Adrenal gland (tissue), 12 donors: ENCODE measurements around the gene KLF13. TPM values are rescaled to one million over a fixed set of nuclear protein-coding genes. Genes with fewer than 3 reads are reported as not detected.

Experiments
- DNase-seq, 7 donors: peaks; one replicate each; pipeline ENCODE4 v3.0.0-alpha.2; 2019 to 2020
- H3K27ac ChIP-seq, 5 donors: fragments of 200-600 bp; sonication (generic) in 4 of 5; 1 replicate in 3 of 5; 2 replicates in 2 of 5; pipeline versions ENCODE4 v1.5.1 to v1.8.0; 2016 to 2020; ENCODE audit warnings: mild to moderate bottlenecking in 1 of 5
- H3K27me3 ChIP-seq: fragments of 200-600 bp; 2 replicates; pipeline ENCODE4 v1.8.0; 2021
- H3K36me3 ChIP-seq, 2 donors: fragments of 200-600 bp; replicated peaks in 1 of 2; 1 replicate in 1 of 2; 2 replicates in 1 of 2; pipeline versions ENCODE4 v1.5.1 to v1.8.0; 2018 to 2022
- H3K4me1 ChIP-seq, 2 donors: fragments of 200-600 bp; replicated peaks in 1 of 2; 1 replicate in 1 of 2; 2 replicates in 1 of 2; pipeline versions ENCODE4 v1.5.1 to v1.8.0; 2018 to 2021
- H3K4me3 ChIP-seq, 4 donors: fragments of 200-600 bp; sonication (generic) in 3 of 4; one replicate each; pipeline ENCODE4 v1.5.1; 2016 to 2018
- H3K9me3 ChIP-seq, 3 donors: fragments of 200-600 bp; sonication (generic) in 1 of 3; replicated peaks in 1 of 3; 1 replicate in 2 of 3; 2 replicates in 1 of 3; pipeline versions ENCODE4 v1.5.1 to v1.8.0; 2016 to 2021
- CTCF ChIP-seq, 6 experiments: fragments of 450-650 bp in 4 of 6; fragments of 200-600 bp in 2 of 6; sonication (generic) in 1 of 6; IDR thresholded peaks; 1 replicate in 5 of 6; 2 replicates in 1 of 6; pipeline versions ENCODE4 v1.5.1 to v1.8.0; 2016 to 2021; ENCODE audit warnings: antibody characterized with exemption in 6 of 6, mild to moderate bottlenecking in 2 of 6, moderate library complexity in 1 of 6
- POLR2A ChIP-seq, 2 donors: fragments of 450-650 bp; IDR thresholded peaks; one replicate each; pipeline ENCODE4 v1.6.1; 2017; ENCODE audit warnings: antibody characterized with exemption in 2 of 2, mild to moderate bottlenecking in 2 of 2, moderate library complexity in 1 of 2
- WGBS, 4 donors: extraction: QIAGEN DNeasy Blood & Tissue Kit in 2 of 4; methylation state at CpG; one replicate each; pipeline versions ENCODE4 v1.1.5 to v1.1.7; 2013 to 2017; 5-methylcytosine and 5-hydroxymethylcytosine counted together
- intact Hi-C, 2 donors: fragments of 100-400 bp; cut with DNase I; formaldehyde crosslinking; loops; one replicate each; pipeline versions ENCODE4 v1.14.1 to v1.15.0; 2022 to 2023
- polyA plus RNA-seq, 3 donors: library from polyadenylated mRNA; stranded (reverse); fragments of 200-250 nt in 2 of 3; fragments of 350-450 nt in 1 of 3; fragmentation: Illumina TruSeq in 1 of 3; extraction: RNeasy Lipid Tissue Mini Kit (QIAGEN cat#74804) in 1 of 3; gene quantifications; one replicate each; pipeline ENCODE4 v1.2.3, GENCODE V29; 2013 to 2014
- total RNA-seq, 9 donors: library from RNA; depleted of rRNA in 4 of 9; stranded (reverse); fragments of >200 nt in 4 of 9; fragments of 120-200 nt in 1 of 9; fragmentation: NEBNext Ultra II Directional in 1 of 9; extraction: Animal tissue kit (Norgen Biotek cat#: 25700) in 1 of 9; gene quantifications; one replicate each; pipeline versions ENCODE4 v1.1.0 to v1.2.4, GENCODE V29; 2013 to 2023
- donor health status: healthy with polysubstance abuse.
- donor health status: Bipolar disorder and iron deficiency.
- donor health status: DM: yes; HTN: yes; CAD: no.
- donor health status: DM: no; HTN: no; CAD: no.
- donor health status: DM: no; HTN: no; CAD: no.
- donor health status: DM: yes; HTN: yes; CAD: no.

The KLF13 gene
- total and polyA plus RNA-seq, 12 donors: 8.4 to 65.9 (median 31.9) TPM

DNA sequence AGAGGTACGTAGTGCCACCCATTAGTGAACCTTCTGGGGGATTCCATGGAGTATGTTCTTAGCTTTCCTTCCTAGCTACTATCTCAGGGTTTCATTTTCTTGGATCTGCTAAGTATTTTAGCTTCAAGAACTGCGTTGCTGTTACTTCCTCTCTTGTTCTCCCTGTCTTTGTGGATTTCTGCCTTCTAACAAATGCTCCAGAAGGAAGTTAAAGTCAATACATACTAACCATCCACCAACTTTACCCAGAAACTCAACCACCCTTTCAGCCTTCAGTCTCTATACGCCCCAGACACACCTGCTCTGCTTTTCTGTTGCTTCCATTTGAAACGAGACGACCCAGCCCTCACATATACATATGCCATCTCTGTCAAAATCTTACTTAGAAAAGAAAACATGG lies 2.4 kb upstream of the KLF13 start:
- Histone ChIP-seq H3K4me1 (peaks cover 12 to 13% of the 10 kb centered on the region in 2 donors), H3K27ac (peak overlapping the region in 1 of 5 donors; percentile 6), H3K4me3 (no peak overlapping the region), H3K27me3 (no peaks in the 10 kb centered on the region), H3K9me3 (no peaks in the 10 kb centered on the region), H3K36me3 (no peaks in the 10 kb centered on the region)
- TF ChIP-seq CTCF (IDR thresholded peaks at IDR 0.05): no peak
- TF ChIP-seq POLR2A (IDR thresholded peaks at IDR 0.05): no peak
- no peak for DNase-seq
- 64 to 80% (median 69%) methylated on average over 4 to 5 of the region's 5 CpGs for WGBS, 4 donors
- intact Hi-C loops: loop anchor here in 1 of 2 donors (10.0 kb wide), 1 partner anchor 111 kb away; no protein-coding TSS in a partner anchor

GRCh38 chr15:31324806-31325594 lies 1.6 kb upstream of the KLF13 start:
- H3K4me3 ChIP-seq: peak overlapping the region in 3 of 4 donors; percentile 18 to 99 (median 90)
- no peaks in the 10 kb centered on the region for H3K9me3 ChIP-seq
- peak overlapping the region; percentile 73 to 100 (median 98) for H3K27ac ChIP-seq
- no peak for DNase-seq
- WGBS, 4 donors: 62 to 76% (median 65%) methylated on average over 16 to 23 of the region's 23 CpGs
- H3K36me3 ChIP-seq: no peaks in the 10 kb centered on the region
- peaks cover 13 to 19% of the 10 kb centered on the region in 2 donors for H3K4me1 ChIP-seq
- H3K27me3 ChIP-seq: no peaks in the 10 kb centered on the region
- no peak for TF ChIP-seq POLR2A (IDR thresholded peaks at IDR 0.05)
- TF ChIP-seq CTCF (IDR thresholded peaks at IDR 0.05): no peak
- intact Hi-C loops: loop anchor here in 1 of 2 donors (5.0 to 10.0 kb wide), 4 partner anchors 67 to 162 kb away; no protein-coding TSS in a partner anchor

DNA sequence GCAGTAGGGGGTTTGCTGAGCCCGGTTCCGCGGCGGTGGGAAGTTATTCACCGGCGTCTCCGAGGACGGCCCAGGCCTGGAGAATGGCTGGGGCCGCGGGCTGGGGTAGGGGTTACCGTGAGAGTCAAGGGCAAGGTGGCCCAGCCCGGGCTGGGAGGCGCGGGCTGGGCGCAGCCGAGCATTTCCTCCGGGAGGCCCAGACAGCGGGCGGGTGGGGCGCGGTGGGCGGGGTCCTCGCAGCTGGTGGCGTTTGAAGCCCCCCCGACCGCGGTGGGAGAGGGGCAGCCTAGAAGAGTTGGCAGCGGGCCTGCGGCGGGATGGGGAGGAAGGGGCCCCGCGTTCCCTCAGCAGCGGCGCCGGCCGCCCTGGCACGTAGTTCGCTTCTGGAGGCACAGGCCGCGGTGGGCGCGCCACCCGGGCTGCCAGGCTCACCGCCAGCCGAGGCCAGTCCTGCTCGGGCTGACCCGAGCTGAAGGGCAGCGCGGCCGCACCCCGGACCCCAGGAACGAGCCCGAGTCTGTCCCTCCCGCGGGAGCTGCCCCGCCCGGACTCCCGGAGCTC lies 960 bp upstream of the KLF13 start:
- intact Hi-C loops: loop anchor here in 1 of 2 donors (5.0 to 10.0 kb wide), 4 partner anchors 67 to 162 kb away; no protein-coding TSS in a partner anchor
- H3K4me1 ChIP-seq: peaks cover 13 to 26% of the 10 kb centered on the region in 2 donors
- DNase-seq: peak in 6 of 7 donors; percentile 50 to 87 (median 70)
- WGBS, 4 donors: 0 to 1% (median 0%) methylated on average over 5 to 58 of the region's 58 CpGs; no CpG with 5 or more reads in 1 of the 4 donors
- peak overlapping the region; percentile 42 to 99 (median 70) for H3K4me3 ChIP-seq
- no peaks in the 10 kb centered on the region for H3K27me3 ChIP-seq
- H3K36me3 ChIP-seq: no peaks in the 10 kb centered on the region
- TF ChIP-seq POLR2A (IDR thresholded peaks at IDR 0.05) (no peak), CTCF (IDR thresholded peaks at IDR 0.05) (no peak)
- H3K9me3 ChIP-seq: no peaks in the 10 kb centered on the region
- H3K27ac ChIP-seq: peak overlapping the region; percentile 73 to 100 (median 98)
